ENCODE data around the gene TCEA2.

The TCEA2 gene

GRCh38 chr20:64041781-64042053, 21.3 kb upstream of the TCEA2 start:
- DNase-seq (ENCODE audit: low spot score): no peak
- TF ChIP-seq CTCF (IDR thresholded peaks at IDR 0.05; ENCODE audit: extremely low read depth, missing control alignments): no peak

DNA sequence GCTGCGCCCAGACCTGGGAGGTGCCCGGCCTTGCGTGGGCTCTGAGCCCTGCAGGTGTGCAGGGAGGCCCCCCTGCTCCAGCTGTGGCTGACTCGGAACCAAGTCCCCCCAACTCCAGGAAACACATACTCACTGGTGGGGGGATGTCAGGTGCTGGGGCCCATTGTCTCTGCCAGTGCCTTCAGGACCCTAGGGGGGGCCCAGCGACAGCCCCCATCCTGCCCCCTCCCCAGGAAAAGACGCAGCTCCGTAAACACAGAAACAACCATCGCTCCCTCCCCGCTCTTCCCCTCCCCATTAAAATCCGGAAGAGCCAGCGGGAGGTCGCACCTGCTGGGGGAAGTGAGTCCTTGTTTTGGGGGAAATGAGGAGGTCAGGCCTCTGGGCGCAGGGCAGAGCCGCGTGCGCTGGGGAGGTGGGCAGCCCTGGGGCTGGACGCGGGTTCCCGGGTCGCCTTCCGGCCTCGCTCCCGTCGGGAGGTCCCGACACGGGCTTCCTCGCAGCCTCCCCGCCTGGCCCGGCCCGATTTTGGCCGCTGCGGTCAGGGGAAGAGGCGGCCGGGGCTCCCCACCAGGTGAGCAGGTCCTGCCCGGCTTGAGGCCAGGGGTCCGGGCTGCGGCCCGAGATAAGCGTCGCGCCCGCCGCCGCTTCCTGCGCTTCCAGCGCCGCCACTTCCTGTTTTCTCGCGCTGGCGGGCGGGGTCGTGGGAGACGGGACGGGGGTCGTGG, 20.8 kb upstream of the TCEA2 start:
- DNase-seq (ENCODE audit: low spot score): no peak
- no peak for TF ChIP-seq CTCF (IDR thresholded peaks at IDR 0.05; ENCODE audit: extremely low read depth, missing control alignments)

DNA sequence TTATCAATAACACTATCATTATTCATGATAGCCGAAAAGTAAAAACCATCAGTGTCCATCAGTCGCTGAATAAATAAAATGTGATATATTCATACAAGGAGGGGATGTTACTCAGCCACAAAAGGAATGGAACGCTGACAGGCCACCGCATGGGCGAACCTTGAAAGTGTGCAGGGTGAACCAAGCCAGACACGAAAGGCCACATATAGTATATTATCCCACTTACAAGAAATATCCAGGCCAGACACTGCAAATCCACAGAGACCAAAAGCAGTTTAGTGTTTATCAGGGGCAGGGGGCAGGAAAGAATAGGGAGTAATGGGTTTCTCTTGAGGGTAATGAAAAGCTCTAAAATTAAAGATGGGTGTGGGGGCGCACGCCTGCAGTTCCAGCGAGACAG, 19.2 kb upstream of the TCEA2 start:
- no peak for DNase-seq (ENCODE audit: low spot score)
- no peak for TF ChIP-seq CTCF (IDR thresholded peaks at IDR 0.05; ENCODE audit: extremely low read depth, missing control alignments)

- TF ChIP-seq CTCF (IDR thresholded peaks at IDR 0.05; ENCODE audit: extremely low read depth, missing control alignments): no peak
- no peak for DNase-seq (ENCODE audit: low spot score)
Measured at GRCh38 chr20:64044484-64045247, 18.3 kb upstream of the TCEA2 start.

GRCh38 chr20:64045346-64046011, 17.5 kb upstream of the TCEA2 start:
- no peak for DNase-seq (ENCODE audit: low spot score)

DNA sequence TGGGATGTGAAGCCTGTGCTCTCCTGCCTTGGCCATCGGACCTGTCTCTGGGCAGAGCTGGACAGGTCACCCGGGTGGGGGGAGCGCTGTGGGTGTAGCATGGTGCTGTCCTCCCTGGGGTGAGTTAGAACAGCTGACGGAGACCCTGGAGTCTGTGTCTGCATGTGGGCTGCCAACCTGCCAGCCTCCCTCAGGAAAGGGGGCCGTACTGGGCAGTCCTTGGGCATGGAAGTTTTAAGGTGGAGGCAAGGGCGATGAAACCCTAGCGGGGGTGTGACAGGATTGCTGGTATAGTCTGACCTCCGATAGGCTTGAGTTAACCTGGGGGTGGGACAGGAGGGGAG, 16.0 kb upstream of the TCEA2 start:
- no peak for TF ChIP-seq CTCF (IDR thresholded peaks at IDR 0.05; ENCODE audit: extremely low read depth, missing control alignments)
- DNase-seq (ENCODE audit: low spot score): no peak

More at GRCh38 chr20:64045346-64046011, 17.5 kb upstream of the TCEA2 start:
- TF ChIP-seq CTCF (IDR thresholded peaks at IDR 0.05; ENCODE audit: extremely low read depth, missing control alignments): no peak

DNA sequence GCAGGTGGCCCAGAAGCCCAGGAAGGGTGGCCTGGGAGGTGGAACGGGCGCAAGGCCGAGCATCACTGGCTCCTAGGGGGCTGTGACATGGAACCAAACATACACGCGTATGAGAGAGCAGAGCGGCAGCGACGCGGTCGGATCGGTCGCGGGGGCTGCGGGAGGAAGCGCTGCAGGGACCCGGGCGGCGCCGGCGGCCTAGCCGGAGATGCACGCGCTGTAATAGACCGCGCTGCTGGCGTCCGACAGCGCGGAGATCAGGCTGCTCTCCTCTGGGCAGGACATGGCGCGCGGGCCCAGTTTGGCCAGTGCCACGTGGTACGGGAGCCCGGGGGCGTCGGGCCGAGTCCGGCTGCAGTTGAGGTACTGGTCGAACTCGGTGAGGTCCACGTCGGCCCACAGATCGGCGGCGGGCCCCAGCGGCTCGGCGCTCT, 15.0 kb upstream of the TCEA2 start:
- TF ChIP-seq CTCF (IDR thresholded peaks at IDR 0.05; ENCODE audit: extremely low read depth, missing control alignments): no peak
- no peak for DNase-seq (ENCODE audit: low spot score)
